GM18526 (cell line): Measurements from ENCODE around the gene SNRPA.

Source experiments
- POLR2A ChIP-seq: IDR thresholded peaks from 3 replicates; pipeline ENCODE4 v1.6.1; 2011; ENCODE audit not compliant: insufficient read length; ENCODE audit errors: extremely low read depth

SNRPA gene

DNA sequence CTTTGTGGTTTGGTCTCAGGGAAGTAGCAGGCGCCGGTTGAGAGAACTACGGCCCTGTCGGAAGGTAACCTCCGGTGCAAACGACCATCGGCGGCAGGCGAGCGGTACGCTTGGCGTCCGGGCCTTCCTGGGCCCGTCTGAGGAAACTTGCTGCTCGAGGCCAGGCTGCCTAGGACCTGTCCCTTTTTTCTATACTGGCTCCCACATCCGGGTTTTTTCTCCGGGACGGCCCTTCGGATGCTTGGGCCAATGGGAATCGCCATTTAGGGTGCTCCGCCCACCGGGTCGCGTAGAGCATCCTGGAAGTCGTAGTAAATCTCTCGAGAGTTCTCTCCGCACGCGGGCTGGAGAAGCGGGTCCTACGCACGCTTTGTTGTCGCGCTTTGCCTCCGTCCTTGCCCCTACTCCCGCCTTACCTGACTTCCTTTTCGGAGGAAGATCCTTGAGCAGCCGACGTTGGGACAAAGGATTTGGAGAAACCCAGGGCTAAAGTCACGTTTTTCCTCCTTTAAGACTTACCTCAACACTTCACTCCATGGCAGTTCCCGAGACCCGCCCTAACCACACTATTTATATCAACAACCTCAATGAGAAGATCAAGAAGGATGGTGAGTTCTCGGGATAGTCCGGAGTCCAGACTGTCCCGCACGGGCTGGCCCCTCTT lies at the start of gene SNRPA:
Gene SNRPA, plus strand, starts transcription at position 330 of the 664 bp plus-strand sequence. Its CDS starts 206 bp downstream, at position 536.
- peak; percentile 66 for TF ChIP-seq POLR2A

DNA sequence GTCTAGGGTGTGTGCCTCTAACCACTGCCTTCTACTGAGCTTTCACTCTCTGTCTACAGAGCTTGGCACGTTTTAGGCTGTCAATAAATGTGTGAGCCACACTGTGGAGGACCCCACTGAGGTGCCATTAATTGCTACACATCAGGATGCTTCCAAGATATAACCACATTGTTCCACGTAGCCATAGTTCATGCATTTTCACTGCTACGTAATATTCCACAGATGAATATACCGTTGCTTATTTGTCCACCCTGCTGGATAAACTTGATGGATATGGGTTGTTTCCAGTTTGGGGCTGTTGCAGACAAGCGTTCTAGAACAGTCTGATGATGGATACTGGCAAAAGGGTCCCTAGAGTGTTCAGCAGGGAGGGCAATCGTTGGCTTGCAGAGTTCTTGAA lies 49.2 kb upstream of the SNRPA start:
- no peak for TF ChIP-seq POLR2A

DNA sequence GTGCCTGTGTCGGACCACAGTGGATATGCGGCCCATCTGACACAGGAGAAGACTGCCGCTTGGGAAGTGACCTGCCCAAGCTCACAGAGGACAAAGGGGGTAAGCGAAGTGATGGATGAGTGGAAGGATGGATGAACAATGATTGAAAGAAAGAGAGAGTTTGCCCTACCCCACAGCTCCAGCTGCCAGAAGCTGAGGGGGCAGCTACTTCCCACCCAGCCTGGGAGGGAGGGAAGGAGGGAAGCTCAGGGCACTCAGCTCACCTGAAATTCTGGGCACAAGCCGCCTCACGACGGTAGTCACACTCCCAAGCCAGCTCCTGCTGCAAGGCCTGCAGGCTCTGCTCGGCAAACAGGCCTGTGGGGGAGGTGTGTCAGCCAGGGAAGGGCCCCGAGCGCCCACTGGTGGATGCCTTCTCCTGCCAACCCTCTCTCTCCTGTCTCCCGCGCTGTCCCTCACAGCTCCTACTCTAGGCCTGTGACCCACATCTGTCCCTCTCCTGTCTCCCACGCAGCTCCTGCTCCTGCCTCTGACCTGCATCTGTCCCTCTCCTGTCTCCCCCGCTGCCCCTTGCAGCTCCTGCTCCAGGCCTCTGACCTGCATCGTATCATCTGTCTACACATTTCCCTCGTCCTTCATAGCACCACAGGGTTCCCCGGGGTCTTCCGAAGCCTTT lies 48.5 kb upstream of the SNRPA start:
- TF ChIP-seq POLR2A = no peak

DNA sequence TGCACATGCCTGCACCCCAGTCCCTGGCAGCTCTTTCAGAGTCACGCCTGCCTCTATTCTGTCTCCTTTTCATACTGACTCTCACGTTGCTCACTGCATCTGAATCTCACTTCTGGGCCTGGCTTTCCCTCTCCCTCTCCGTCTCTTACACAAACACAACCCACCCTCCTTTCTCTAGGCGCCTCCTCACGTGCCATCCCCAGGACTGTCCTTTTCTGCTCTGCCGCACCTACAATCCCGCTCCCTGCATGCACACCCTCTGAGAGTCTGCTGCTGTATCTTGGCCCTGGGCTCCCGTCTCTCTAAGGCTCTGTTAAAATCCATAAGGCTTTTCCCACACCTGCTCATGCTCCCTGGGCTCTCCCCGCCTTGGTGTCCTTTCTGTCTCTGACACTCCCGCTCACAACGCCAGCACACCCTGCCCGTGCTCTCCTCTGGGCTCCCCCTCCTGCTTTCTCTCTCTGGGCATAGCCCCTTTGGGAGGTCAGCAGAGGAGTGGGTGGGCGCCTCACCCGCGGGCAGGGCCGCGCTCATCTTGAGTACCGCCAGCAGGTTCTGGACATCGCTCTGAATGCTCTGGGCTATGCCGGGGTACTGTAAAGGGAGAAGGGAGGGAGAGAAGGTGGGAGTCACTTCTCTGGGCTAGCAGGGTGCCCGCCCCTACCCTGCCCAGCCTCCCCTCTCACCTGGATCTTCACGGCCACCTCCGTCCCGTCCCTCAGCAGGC lies 47.8 kb upstream of the SNRPA start:
- TF ChIP-seq POLR2A = no peak

DNA sequence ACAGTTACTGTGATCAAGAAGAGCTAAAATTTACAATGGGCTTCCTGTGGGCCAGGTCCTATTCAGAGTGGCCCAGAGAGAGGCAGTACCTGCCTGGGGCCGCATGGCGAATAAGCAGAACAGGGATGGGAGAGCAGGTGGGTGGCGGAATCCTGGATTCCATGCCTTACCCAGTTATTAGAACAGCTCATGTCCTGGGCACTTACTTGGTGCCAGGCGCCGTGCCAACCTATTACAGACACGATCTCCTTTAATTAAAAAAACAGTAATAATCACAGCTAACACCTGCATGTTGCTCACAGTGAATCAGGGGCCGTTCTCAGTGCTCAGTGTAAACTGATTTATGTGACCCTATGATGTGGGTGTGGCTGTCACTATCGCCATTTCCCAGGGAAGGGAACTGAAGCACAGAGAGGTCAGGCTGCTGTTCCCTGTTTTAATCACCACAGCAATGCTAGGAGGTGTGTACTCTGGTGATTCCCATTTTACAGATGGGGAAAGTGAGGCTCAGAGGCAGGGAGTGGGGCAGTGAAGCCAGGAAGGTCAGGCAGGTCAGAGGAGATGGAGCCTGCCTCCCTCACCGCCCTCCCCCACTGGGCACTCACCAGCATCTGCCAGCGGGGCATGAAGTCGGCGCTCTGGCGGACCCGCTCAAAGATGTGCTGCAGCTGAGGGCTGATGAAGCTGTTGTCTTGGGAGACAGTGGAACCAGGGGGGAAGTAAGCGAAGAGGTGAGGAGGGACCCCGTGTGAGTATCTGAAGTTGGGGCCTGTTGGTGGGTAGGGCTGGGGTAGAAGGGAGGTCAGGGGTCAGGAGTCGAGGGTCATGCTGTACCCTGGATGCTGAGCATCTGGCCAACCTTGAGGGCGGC lies 46.3 kb upstream of the SNRPA start:
- TF ChIP-seq POLR2A = no peak

DNA sequence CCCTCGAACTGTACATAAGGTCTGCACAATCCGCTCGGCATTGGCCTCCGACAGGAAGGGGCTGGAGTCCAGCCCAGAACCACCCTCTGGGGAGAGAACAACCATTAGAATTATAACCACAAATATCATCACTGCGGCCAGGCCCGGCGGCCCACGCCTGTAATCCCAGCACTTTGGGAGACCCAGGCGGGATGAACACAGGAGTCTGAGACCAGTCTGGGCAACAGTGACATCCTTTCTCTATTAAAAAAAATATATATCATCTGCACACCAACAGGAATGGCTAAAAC lies 45.7 kb upstream of the SNRPA start:
- TF ChIP-seq POLR2A = no peak

DNA sequence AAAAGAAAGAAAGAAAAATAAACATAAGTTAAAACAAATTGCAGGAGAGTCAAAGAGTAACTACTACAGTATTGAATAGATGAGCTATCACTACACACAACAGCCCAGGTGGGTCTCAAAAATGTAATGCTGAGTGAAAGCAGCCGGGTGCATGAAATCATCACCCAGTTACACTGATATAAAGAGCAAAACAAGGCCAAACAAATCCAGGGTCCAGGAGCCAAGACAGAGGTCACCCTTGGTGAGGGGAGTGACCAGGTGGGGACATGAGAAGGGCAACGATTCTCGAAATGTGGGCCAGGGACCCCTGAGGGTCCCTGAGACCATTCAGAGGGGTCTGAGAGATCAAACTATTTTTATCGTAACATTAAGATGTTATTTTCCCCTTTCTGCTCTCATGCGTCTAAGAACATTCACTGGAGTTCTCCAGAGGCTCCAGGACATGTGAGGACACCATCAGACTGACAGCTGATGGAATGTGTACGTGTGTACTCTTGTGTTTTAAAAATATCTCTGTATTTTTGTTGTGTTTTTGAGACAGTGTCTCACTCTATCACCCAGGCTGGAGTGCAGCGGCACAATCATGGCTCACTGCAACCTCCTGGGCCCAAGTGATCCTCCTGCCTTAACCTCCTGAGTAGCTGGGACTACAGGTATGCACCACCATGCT lies 44.9 kb upstream of the SNRPA start:
- TF ChIP-seq POLR2A = no peak

DNA sequence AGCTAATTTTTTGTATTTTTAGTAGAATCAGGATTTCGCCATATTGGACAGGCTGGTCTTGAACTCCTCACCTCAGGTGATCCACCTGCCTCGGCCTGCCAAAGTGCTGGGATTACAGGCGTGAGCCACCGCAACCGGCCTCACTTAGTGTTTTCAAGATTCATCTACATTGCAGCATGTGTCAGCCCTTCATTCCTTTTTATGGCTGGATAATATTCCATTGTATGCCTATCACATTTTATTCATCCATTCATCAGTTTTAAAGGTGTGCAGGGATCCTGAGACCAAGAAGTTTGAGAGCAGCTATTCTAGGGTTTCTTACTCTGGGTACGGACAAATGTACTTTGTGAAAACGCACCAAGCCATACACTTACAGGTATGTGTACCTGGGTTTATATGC lies 43.4 kb upstream of the SNRPA start:
- no peak for TF ChIP-seq POLR2A

DNA sequence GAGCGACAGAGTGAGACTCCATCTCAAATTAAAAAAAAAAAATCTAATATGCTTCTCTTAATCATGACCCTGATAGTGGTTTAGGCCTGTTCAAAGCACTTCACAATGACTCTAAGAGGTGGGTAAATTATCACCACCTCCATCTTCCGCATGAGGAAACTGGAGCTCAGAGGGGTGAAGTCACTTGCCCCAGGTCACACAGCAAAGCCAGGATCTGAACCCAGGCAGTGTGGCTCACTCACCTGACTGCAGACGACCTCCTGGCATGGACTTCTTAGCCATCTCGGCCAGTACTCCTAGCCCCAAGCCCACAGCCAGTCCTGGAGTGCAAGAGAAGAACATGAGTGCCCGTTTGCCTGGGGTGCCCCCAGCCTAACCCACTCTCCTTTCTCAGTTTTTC lies 41.2 kb upstream of the SNRPA start:
- TF ChIP-seq POLR2A = no peak

DNA sequence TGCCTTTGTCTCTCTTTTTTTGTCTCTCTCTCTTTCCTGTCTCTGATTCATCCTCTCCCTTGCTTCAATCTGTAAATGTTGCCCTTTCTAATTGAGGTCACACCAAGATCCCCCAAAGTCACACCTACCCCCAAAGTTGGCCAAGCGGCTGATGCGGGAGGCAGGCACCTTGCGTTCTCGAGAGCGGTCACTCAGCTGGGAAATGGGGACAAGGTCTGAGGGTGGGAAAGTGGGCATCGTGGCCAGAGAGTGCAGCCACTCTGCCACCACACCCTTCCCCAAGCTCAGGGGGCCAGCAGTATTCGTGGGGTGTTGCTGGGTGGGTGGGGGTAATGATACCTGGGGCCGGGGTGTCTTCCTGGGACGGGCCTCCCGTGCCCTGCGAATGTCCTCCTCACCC lies 37.1 kb upstream of the SNRPA start:
- no peak for TF ChIP-seq POLR2A

DNA sequence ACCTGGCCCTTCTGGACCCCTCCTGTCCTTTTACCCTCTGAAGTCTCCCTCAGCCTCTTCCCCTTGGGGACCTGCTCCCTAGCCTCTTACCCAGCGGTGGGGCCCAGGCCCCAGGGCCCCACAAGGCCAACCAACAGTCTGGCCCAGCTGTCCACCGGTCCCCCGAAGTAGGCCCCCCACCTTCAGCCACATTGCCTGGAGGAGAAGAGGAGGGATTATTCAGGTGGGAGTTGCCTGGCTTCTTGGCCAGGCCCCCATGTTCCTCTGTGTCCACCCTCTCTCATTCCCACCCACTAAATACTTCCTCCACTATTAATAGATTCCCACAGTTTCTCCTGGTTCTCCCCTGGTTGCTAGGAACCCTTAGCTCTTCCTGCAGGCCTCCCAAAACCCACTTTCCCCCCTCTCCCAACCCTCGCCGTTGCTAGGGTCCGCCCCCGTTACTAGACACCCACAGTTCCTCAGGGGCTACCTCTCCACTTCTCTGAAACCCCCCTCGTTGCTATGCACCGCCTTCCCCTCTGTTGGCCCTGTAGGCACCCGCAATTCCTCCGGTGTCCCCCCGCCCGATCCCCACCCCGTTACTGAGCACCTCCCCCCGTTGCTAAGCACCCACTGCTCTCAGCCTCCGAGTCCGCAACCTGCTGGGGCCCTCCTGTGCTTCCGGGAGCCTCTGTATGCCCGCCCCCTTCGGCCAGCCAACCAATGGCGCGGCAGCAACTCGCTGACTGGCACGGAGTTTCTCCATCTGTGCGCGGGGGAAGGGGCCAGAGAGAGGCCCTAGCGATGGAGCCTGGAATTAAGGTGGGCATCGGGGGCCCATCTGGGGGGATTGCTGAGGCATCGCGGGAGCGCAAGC lies 36.3 kb upstream of the SNRPA start:
- no peak for TF ChIP-seq POLR2A

DNA sequence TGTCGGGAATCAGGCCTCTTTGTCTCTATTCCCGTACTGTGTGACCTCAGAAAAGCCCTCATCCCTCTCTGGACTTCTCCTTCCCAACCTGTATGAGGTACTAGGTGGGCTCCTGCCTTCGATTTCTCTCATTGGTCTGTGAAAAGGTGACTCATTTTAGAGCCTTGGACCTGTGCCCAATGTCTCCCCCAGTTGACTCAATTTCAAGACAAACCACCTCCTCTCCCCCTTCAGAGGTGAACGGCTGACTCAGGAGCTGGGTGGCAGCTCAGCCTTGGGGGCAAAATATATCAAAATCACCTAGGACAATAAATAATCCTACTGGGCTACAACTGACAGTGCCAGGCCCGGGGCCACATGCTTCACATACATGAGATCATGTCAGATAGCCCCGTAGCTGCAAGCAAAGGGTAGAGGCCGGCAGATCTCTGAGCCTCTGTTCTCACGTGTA lies 34.9 kb upstream of the SNRPA start:
- no peak for TF ChIP-seq POLR2A

DNA sequence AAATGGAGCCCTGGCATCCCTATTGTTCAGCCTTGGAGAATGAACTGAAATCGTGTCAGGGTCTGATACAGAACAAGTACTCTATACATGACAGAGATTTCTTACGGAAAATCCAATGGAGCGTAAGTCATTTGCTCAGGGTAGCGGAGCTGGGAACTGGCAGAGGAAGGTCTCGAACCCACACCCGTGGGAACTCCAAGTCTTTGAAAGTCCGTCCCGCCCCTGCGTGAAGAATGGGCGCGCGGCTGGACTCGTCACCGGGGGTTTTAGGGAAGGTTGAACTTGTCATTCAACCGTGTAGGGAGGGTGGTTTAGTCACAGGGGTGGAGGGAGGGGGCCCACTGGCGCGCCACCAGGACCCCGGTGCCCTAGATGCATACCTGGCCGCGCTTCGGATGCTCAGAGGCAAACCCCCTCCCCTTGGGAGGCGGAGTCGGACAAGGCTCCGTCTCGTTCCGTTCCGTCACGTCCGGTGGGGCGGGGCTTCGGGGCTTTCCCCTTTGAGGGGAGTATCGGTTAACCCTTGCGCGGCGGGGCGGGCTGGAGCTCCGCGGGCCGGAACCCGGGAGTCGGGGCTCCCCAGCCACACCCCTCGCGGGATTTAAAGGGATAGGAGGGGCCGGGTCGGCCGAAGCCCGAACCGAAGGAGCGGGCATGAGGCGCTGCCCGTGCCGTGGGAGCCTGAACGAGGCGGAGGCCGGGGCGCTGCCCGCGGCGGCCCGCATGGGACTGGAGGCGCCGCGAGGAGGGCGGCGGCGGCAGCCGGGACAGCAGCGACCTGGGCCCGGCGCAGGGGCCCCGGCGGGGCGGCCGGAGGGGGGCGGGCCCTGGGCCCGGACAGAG lies 34.3 kb upstream of the SNRPA start, which contains the start of the genes COQ8B and ITPKC:
Gene COQ8B, minus strand, starts transcription at position 405 of the 843 bp plus-strand sequence. CDS start 2,254 bp downstream, outside the sequence.
Gene ITPKC, plus strand, starts transcription at position 631 of the 843 bp plus-strand sequence. Its CDS starts 24 bp downstream, at position 655.
- peak; percentile 36 for TF ChIP-seq POLR2A
